Measurements from ENCODE around the gene ABHD12.
A peak's percentile ranks its signal among the peaks of the same experiment; 100 is the strongest.
"Not testable (repeated sequence)": the region's sequence is repeated elsewhere in the genome, so short reads cannot be mapped to it uniquely, and the experiment has no call there.

The ABHD12 gene

DNA sequence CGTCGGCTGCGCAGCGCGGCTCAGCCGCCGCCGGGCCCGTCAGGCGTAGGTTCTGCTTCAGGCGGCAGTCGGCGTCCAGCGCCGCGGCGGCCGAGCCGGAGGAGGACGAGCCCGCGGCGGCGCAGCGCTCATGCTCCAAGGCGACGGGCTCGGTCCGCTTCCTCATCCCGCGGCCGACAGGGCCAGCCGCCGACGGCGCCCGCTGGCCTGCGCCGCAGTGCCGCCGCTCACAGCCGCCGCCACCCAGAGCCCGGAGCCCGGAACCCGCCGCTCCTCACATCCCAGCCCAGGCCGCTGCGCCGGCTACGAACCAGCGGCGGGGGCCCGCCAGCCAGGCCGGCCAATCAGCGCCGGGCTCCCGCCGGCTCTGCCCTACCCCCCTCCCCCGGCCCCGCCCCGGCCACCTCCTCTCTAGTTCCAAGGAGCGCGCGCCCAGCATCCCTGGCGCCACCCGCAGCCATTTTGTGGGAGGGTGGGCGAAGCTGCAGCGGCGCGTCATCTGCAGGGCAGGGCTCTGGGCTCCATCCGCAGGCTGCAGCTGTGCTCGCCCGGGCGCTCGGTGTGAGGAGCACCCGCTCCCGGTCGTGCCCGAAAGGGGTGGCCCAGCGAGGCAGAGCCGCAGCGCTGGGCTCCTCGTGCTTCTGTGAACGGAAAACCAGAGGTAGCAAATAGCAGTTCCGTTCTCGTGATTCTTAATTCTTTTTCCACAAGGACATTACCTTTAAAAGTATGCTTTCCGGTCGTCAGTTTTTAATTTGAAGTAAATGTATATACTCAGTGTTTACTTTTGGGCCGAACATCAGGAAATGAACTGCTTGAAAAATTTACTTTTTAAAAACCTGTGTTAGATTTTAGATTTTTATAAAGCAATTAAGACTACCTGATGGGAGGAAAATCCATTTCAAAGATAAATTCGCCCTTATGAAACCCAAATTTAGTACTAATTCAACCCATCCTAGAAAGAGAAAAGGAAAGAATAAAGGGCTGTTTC, at the start of gene ABHD12:
Gene ABHD12 (minus strand): TSS at position 298 of the 991 bp plus-strand sequence. CDS start 132 bp downstream, at position 166.
- peak; percentile 83 for DNase-seq (ENCODE audit: low read depth in 2 of 2)

DNA sequence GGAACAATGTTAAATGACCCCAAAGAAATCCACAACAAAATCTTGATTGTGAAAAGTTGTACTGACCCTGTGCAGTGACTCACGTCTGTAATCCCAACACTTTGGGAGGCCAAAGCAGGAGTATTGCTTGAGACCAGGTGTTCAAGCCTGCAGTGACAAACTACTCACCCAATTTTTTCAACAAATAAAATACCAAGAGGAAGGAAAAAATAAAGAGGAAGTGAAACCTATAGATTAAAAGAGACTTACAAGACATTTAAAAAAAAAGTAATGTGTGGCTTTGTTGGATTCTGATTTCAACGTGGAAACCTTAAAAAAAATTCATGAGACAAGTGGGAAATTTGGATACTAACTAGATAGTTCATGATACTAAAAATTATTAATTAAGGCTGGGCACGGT, 48.7 kb upstream of the ABHD12 start:
- no peak for DNase-seq (ENCODE audit: low read depth in 2 of 2)

- no peak for DNase-seq (ENCODE audit: low read depth in 2 of 2)
These were observed 46.5 kb upstream of the ABHD12 start for GRCh38 chr20:25437153-25437581.

DNA sequence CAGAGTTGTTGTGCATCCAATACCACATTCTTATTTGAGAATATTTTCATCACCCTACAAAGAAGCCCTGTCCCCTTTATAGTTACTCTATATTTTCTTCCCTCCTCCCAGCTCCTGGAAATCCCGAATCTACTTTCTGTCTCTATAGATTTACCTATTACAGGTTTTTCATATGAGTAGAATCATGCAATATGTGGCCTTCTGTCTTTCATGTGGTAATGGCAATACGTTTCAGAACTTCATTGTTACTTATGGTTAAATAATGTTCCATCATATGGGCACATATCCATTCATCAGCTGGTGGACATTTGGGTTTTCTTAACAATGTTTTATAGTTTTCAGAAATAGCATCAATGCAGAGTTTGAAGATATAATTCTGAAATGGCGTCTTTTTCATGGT, 33.9 kb upstream of the ABHD12 start:
- no peak for DNase-seq (ENCODE audit: low read depth in 2 of 2)

DNA sequence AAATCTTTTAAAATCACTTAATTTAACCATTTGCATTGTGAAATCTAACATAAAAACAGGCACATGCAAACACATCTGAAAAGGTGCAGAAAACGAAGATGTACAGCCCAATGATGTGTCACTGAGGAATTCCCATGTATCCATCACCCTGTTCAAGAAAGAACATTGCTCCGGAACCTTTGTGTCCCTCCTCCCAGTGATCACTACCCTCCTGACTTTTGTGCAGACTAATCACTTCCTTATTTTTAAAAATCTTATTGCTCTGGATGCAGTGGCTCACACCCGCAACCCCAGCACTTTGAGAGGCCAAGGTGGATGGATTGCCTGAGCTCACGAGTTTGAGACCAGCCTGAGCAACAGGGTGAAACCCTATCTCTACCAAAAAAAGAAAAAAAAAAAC, 31.4 kb upstream of the ABHD12 start:
- no peak for DNase-seq (ENCODE audit: low read depth in 2 of 2)

- no peak for DNase-seq (ENCODE audit: low read depth in 2 of 2)
These were observed 30.5 kb upstream of the ABHD12 start for GRCh38 chr20:25421102-25421501.

DNA sequence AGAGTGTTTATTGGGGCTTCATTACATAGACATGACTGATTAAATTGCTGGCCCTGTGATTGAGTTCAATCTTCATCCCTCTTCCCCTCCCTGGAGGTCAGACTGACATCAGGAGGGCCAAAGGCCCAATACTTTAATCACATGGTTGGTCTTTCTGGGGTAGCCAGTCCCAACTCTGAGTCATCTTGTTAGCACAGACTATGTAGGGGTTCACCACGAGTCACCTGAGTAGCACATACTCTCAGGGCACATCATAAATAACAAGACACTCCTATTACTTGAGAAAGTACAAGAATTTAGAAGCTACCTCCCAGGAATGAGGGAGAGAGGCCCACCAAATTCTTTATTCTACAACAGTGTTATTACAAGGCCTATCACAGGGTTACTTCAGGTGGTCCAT, 28.1 kb upstream of the ABHD12 start:
- no peak for DNase-seq (ENCODE audit: low read depth in 2 of 2)

DNA sequence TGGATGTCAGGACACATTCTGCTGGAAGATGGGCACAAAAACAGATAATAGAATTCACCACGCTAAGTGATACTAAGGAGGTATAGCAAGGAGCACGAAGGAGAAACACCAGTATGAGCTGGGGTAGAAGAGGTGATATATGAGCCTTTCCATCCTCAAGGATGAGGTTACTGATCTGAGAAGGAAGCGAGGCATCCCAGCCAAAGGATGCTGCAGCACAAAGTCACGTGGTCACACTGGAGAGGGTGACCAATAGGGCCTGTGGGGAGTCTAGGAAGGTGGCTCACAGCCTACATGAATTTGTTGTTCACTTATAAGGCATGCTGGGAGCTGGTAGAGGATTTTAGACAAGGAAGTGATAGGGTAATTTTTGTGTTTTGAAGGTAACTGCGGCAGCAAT, 18.3 kb upstream of the ABHD12 start:
- DNase-seq (ENCODE audit: low read depth in 2 of 2): no peak

DNA sequence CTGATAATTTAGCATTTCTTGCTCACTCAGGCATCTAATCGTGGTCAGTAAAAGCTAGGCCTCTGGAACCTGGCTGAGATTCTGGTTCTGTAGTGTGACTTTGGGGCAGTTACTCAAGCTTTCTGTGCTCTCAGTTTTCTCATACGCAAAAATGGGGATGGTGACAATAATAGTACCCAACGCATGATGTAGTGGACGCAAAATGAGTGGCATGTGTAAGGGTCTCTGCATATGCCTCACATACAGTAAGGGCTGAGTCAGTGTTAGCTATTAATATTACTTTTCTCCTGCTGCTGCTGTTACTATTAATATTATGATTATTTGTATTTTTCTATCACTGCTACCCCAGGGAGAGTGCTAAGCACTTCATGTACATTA, 17.5 kb upstream of the ABHD12 start:
- no peak for DNase-seq (ENCODE audit: low read depth in 2 of 2)

DNA sequence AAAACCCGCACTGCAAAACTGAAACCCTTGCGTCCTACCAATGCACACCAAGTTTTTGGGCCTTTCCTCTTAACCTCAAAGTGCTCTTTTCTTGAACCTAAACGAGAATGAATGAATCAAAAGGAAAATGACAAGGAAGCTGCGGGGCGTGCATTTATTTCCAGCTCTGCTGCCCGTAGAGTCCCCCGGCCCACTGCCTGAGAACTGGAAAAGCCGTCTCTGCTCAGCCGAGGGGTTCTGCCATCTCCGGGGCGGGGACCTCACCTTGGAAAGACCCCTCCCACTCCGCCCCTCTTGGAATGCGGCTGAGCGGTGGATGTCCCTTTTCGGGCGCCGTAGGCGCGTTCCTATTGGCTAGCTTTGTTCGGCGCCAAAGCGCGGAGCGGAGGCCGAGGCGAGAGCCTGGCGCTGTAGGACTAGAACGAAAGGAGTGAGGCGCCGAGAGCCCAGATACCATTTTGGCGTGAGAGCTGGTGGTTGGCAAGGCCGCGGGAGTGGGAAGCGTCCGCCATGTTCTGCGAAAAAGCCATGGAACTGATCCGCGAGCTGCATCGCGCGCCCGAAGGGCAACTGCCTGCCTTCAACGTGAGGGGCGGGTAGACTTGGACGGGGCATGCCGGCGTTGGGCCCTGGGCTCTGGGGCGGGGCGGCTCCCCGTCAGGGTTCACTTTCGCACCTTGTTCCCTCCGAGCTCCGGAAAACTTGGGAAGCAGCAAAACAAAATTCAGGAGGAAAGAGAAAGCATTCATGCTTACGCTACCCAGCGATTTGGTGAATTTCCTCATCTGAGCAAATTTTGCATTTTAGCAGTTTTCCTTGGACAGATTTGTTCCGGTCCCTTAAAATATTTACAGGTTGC, 16.9 kb upstream of the ABHD12 start, which contains the start of gene GINS1:
Gene GINS1 (plus strand): TSS at position 363 of the 859 bp plus-strand sequence. CDS start 148 bp downstream, at position 511.
- DNase-seq (ENCODE audit: low read depth in 2 of 2): peak; percentile 34 to 49

GRCh38 chr20:25402583-25402982, 11.9 kb upstream of the ABHD12 start:
- no peak for DNase-seq (ENCODE audit: low read depth in 2 of 2)

DNA sequence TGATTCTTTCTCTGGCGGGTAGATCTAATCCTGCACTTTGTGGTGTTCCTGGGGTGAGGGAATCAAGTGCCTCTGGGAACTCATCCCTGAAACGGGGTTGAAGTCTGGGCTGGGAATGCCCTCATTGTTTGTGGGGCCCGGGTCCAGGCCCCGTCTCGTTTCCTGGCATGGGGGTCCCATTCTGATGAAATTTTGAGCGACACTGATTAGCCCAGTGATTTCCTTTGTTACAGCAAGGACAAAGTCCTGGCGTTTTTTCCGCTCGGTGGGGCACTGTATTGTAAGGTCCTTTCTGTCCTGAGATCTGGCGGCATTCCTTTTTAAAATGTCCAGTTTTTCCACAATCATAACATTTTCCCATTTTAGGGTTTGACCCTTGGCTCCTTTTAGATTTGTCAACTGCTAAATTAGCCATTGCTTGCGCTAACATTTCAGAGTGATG, 9.7 kb upstream of the ABHD12 start:
- not testable (repeated sequence) for DNase-seq (ENCODE audit: low read depth in 2 of 2)

DNA sequence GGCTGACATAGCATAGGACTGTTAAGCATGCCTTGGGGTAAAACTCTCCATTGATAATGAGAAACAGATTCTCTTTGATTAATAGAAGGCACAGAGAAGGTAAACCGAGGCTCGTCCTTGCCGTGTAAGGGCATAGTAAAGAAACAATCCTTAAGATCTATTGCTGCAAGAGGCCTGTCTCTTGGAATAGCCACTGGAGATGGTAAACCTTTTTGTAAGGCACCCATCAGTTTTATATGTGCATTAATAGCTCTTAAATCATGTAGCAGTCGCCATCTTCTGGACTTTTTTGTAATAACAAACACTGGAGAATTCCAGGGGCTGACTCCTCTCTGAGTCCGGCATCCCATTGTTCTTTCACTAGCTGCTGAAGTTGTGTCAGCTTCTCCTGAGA, 8.4 kb upstream of the ABHD12 start:
- no peak for DNase-seq (ENCODE audit: low read depth in 2 of 2)

- no peak for DNase-seq (ENCODE audit: low read depth in 2 of 2)
These were observed 7.9 kb upstream of the ABHD12 start for GRCh38 chr20:25398376-25399036.

DNA sequence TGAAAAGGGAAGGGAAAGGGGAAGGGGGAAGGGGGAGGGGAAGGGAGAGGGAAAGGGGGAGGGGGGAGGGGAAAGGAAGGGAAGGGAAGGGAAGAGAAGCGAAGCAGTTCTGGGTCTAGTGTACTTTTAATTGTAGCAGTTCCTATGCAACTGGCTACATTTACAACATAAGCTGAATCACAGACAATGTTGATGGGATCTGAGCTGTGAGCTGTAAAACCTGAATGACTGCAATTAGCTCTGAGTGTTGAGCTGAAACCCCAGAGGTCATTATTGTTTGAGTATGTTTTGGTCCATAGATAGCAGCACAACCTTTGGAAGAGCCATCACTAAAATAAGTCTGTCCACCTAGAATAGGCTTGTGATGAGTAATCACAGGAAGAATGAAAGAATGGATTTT, 7.2 kb upstream of the ABHD12 start:
- no peak for DNase-seq (ENCODE audit: low read depth in 2 of 2)

GRCh38 chr20:25397096-25397495, 6.5 kb upstream of the ABHD12 start:
- DNase-seq (ENCODE audit: low read depth in 2 of 2): no peak

- DNase-seq (ENCODE audit: low read depth in 2 of 2): no peak
These were observed 4.4 kb upstream of the ABHD12 start for GRCh38 chr20:25394996-25395395.

- DNase-seq (ENCODE audit: low read depth in 2 of 2): no peak
These were observed 3.6 kb upstream of the ABHD12 start for GRCh38 chr20:25394276-25394675.

DNA sequence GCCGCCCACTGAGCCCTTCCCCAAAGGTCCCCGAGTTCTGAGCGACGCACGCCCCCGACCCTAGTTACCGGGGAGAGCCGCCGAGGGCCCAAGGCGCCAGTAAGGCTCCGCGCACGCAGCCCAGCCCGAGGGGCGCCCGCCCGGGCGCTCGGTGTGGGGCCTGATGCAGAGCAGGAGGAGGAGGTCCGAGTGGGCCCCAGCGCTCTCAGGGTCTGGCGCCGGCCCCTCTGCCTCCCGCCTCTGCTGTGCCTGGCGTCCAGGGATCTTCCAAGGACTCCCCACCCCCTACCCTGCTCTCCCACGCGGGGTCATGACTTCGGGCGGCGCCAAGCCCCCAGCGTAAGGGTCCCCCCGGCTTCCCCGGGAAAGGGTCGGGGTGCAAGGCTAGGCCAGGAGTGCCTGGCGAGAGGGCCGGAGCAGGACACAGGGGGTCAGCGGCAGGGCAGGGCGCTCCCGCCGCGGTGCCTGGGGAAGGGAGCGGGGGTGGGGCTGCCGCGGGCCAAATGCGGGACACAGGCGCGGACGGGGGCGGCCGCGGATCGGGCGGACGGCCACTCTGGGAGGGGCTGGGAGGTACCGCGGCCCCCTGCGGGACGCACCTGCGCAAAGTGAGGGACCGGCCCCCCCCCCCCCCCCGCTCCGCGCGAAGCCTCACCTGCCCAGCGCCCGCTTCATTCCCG, 637 bp downstream of the ABHD12 start:
- DNase-seq (ENCODE audit: low read depth in 2 of 2): no peak

GRCh38 chr20:25389401-25389857, 1.2 kb downstream of the ABHD12 start:
- no peak for DNase-seq (ENCODE audit: low read depth in 2 of 2)
